Measurements from ENCODE around the gene SNX27.

- TF ChIP-seq GATA2 (IDR thresholded peaks at IDR 0.05; ENCODE audit: low read depth, low read length) = no peak
- no peak for TF ChIP-seq GATA3 (IDR thresholded peaks at IDR 0.05; ENCODE audit: low read depth, low read length)
Observed at GRCh38 chr1:151737479-151737878, 125.6 kb downstream of the SNX27 start.
